HFF-Myc (cell line): ENCODE measurements around the gene FBLN2.

Experiments
- DNase-seq: peaks from one replicate; pipeline ENCODE4 v3.0.0-alpha.2; 2011; ENCODE audit warnings: low read depth; ENCODE audit errors: extremely low read depth
- H3K4me3 ChIP-seq: replicated peaks from 2 replicates; pipeline ENCODE4 v1.5.1; 2011; ENCODE audit warnings: low read depth, mild to moderate bottlenecking, control low read depth, low read length
- TF ChIP-seq, protein P1 (sequence below): IDR thresholded peaks from 2 replicates; pipeline ENCODE4 v1.5.1; 2012; ENCODE audit warnings: mild to moderate bottlenecking, low read depth, low read length, control low read depth; ENCODE audit errors: missing control alignments

The FBLN2 gene

DNA sequence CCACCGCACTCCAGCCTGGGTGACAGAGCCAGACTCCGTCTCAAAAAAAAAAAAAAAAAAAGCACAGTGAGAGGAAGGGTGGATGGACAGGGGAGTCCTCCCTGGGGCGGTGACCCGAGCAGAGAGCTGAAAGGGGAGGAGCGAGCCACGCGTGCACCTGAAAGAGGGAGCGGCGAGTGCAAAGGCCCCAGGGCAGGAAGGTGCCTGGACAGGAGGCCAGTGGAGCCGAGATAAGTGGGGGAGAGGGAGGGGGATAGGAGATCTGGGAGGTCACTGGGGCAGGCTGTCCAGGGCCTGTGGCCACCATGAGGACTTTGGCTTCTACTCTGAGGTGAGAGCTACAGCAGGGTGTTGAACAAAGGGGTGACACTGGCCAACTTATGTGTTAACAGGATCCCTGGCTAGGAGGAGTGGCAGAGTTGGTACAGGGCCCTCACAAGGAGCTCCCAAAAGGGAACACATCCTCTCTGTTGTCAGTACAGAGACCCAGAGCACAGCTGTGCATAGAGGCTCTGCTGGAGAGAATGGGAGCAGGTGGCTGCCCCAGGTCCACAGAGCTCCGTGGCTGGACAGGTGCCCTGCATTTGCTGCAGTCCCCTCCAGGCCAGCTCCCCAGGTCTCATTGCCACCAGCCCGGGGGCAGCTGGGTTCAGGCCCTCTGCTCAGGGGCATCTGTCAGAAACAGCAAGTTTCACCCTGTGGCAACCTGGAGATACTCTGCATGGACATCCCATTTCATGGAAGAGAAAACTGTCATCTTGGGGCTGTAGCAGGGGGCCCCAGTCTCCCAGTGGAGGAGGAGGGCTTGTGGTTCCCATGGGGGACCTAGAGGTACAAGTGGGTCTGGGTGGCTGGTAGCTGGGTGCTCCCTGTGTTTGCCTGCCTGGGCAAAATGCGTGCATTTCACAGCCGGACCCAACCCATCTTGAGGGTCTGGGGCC lies 28.5 kb downstream of the FBLN2 start:
- DNase-seq: no peak
- TF ChIP-seq, protein P1, sequence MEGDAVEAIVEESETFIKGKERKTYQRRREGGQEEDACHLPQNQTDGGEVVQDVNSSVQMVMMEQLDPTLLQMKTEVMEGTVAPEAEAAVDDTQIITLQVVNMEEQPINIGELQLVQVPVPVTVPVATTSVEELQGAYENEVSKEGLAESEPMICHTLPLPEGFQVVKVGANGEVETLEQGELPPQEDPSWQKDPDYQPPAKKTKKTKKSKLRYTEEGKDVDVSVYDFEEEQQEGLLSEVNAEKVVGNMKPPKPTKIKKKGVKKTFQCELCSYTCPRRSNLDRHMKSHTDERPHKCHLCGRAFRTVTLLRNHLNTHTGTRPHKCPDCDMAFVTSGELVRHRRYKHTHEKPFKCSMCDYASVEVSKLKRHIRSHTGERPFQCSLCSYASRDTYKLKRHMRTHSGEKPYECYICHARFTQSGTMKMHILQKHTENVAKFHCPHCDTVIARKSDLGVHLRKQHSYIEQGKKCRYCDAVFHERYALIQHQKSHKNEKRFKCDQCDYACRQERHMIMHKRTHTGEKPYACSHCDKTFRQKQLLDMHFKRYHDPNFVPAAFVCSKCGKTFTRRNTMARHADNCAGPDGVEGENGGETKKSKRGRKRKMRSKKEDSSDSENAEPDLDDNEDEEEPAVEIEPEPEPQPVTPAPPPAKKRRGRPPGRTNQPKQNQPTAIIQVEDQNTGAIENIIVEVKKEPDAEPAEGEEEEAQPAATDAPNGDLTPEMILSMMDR: no peak

DNA sequence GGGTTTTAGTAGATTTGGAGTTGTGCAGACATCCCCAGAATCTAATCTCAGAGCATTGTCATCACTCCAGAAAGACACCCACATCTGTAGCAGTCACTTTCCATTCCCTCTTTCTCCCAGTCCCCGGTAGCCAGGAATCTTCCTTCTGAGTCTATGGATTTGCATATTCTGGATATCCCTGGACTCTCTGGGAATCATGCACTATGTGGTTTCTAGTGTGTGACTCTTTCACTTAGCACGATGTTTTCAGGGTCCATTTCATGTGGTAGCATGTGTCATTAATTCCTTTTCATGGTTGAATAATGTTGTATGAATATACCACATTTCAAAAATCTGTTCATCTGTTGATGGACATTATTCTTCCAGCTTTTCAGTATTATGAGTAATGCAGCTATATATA lies 29.3 kb downstream of the FBLN2 start:
- TF ChIP-seq, protein P1: no peak
- no peak overlapping the region for H3K4me3 ChIP-seq
- no peak for DNase-seq

More for the DNA sequence above, 28.5 kb downstream of the FBLN2 start:
- H3K4me3 ChIP-seq: no peak overlapping the region

DNA sequence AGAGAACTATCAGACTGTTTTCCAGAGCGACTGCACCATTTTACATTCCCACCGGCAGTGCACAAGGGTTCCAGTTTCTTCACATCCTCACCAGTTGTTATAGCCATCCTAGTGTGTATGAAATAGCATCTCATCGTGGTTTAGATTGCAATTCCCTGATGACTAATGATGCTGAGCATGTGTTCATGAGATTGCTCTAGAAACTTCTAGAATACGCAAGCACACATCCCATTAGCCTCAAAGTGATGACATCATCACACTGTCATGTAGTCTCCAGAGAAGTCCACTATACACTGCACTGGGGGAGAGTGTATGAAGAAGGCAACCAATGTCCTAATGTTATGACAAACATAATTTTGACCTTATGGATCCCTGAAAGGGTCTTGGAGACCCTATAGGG lies 30.1 kb downstream of the FBLN2 start:
- TF ChIP-seq, protein P1: no peak
- no peak for DNase-seq
- no peak overlapping the region for H3K4me3 ChIP-seq

GRCh38 chr3:13580256-13581023 lies 31.5 kb downstream of the FBLN2 start:
- DNase-seq: no peak
- TF ChIP-seq, protein P1: no peak
- H3K4me3 ChIP-seq: no peak overlapping the region

- no peak overlapping the region for H3K4me3 ChIP-seq
- DNase-seq: no peak
- TF ChIP-seq, protein P1: no peak
These were observed 32.8 kb downstream of the FBLN2 start for GRCh38 chr3:13581485-13582365.

DNA sequence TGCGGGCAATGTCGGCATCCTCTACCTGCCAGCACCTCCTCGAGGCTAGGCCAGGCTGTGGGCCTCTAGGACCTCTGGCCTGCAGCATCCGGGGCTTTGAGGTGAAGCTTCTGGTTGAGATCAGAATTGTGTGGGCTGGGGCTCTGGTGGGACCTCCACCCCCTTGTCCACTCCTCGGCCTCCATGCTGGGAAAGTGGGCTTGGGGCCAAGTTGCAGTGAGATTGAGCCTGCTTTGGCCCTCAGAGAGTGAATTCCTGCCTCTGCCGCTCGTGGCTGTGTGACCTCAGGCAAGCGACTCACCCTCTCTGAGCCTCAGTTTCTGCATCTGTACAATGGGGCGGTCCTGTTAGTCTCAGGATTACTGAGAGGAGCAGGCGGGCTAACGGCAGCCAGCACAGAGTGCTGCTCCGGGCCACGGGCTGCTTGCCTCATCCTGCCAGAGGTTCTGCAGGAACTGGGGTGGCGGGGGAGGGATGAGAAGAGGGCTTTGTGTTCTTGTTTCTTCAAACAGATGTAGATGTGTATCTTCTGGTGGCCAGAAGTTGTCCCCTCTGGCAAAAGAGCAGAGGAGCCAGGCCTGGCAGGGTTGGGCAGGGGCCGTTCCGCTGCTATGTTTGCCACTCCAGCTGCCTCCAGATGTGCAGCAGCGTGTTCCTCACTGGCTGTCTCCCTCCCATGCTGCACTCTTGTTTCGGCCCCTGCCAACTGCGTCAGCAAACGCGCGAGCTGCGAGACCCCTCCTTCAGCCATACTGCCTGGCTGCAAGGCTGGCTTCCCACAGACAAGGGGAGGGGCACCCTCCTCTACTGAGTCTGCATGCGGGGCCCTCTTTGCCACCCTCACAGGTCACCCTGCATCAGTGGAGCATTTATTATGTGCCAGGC lies 33.7 kb downstream of the FBLN2 start:
- no peak overlapping the region for H3K4me3 ChIP-seq
- no peak for DNase-seq
- TF ChIP-seq, protein P1: no peak
